HepG2 (cell line): ENCODE data around the gene ECHS1. TPM values are rescaled to one million over a fixed set of nuclear protein-coding genes. Genes with fewer than 3 reads are reported as not detected.

Experiments used
- ARHGAP35 ChIP-seq: sonication (generic); formaldehyde crosslinking; IDR thresholded peaks from 2 replicates; pipeline ENCODE4 v1.9.0; 2022; ENCODE audit warnings: mild to moderate bottlenecking, inconsistent platforms, moderate library complexity, missing genetic modification reagents, borderline replicate concordance
- HMGA1 ChIP-seq: sonication (generic); formaldehyde crosslinking; conservative IDR thresholded peaks from 2 replicates; pipeline ENCODE4 v1.4.0; 2020; ENCODE audit warnings: missing genetic modification reagents
- PCBP1 ChIP-seq: fragments of 200-400 bp; formaldehyde crosslinking; IDR thresholded peaks from 2 replicates; pipeline ENCODE4 v1.6.1; 2017; ENCODE audit warnings: mild to moderate bottlenecking, low read depth, low read length, borderline replicate concordance
- SOX6 ChIP-seq, 2 experiments: fragments of 450-650 bp in 1 of 2; sonication (generic) in 1 of 2; formaldehyde crosslinking in 1 of 2; IDR thresholded peaks; 2 replicates each; pipeline versions ENCODE4 v1.4.0 to v1.6.1; 2017 to 2020; ENCODE audit warnings: antibody characterized with exemption in 1 of 2, mild to moderate bottlenecking in 1 of 2, missing genetic modification reagents in 1 of 2
- TEAD3 ChIP-seq: optimal IDR thresholded peaks from 2 replicates; pipeline ENCODE3; 2016; ENCODE audit warnings: borderline replicate concordance
- THRA ChIP-seq: sonication (generic); formaldehyde crosslinking; IDR thresholded peaks from 2 replicates; pipeline ENCODE4 v1.4.0; 2020; ENCODE audit warnings: missing genetic modification reagents, borderline replicate concordance
- ZBTB40 ChIP-seq, 2 experiments: fragments of 450-650 bp in 1 of 2; sonication (generic) in 1 of 2; formaldehyde crosslinking in 1 of 2; IDR thresholded peaks; 2 replicates each; pipeline versions ENCODE4 v1.6.1 to v1.8.0; 2016 to 2022; ENCODE audit warnings: antibody characterized with exemption in 1 of 2, mild to moderate bottlenecking in 1 of 2, missing genetic modification reagents in 1 of 2
- ZBTB49 ChIP-seq: sonication (generic); formaldehyde crosslinking; IDR thresholded peaks from 2 replicates; pipeline ENCODE4 v1.4.0; 2020; ENCODE audit warnings: missing genetic modification reagents, borderline replicate concordance
- ZMAT3 ChIP-seq: sonication (generic); formaldehyde crosslinking; conservative IDR thresholded peaks from 2 replicates; pipeline ENCODE4 v1.7.0; 2021; ENCODE audit warnings: missing genetic modification reagents
- ZNF17 ChIP-seq: sonication (generic); formaldehyde crosslinking; IDR thresholded peaks from 2 replicates; pipeline ENCODE4 v1.5.0; 2020; ENCODE audit warnings: mild to moderate bottlenecking, missing genetic modification reagents
- ZNF451 ChIP-seq: sonication (generic); formaldehyde crosslinking; IDR thresholded peaks from 2 replicates; pipeline ENCODE4 v1.5.0; 2020; ENCODE audit warnings: mild to moderate bottlenecking, missing genetic modification reagents
- ZNF678 ChIP-seq: sonication (generic); formaldehyde crosslinking; IDR thresholded peaks from 2 replicates; pipeline ENCODE4 v1.4.0; 2020; ENCODE audit warnings: mild to moderate bottlenecking, missing genetic modification reagents
- ZNF691 ChIP-seq: sonication (generic); formaldehyde crosslinking; IDR thresholded peaks from 2 replicates; pipeline ENCODE4 v1.4.0; 2020; ENCODE audit warnings: missing genetic modification reagents, low read depth, mild to moderate bottlenecking, borderline replicate concordance
- ZSCAN22 ChIP-seq: sonication (generic); formaldehyde crosslinking; IDR thresholded peaks from 2 replicates; pipeline ENCODE4 v1.4.0; 2020; ENCODE audit warnings: mild to moderate bottlenecking, missing genetic modification reagents
- polyA plus RNA-seq, 8 experiments: library from polyadenylated mRNA; depleted of rRNA in 3 of 8; stranded (reverse) in 7 of 8; unstranded in 1 of 8; fragments of >200 nt; fragmentation: Illumina TruSeq in 4 of 8; extraction: Trizol in 4 of 8; gene quantifications; 2 replicates each; pipeline versions ENCODE4 v1.2.1 to v1.2.3, GENCODE V29; 2011 to 2016; ENCODE audit warnings: low read depth in 4 of 8, missing spikeins in 1 of 8, mixed read lengths in 1 of 8; ENCODE audit not compliant: insufficient read depth in 1 of 8
- total RNA-seq, 5 experiments: library from RNA; depleted of rRNA; stranded (reverse); fragments of >200 nt; fragmentation: Illumina TruSeq; extraction: Trizol; gene quantifications; 2 replicates each; pipeline ENCODE4 v1.2.3, GENCODE V29; 2016; ENCODE audit warnings: low read depth in 1 of 5

Gene ECHS1
- total and polyA plus RNA-seq, 2 of the 13 experiments (the other 11 are each of a cell fraction or from before 2014, with no cell fraction given) = 32.7 to 195 TPM

DNA sequence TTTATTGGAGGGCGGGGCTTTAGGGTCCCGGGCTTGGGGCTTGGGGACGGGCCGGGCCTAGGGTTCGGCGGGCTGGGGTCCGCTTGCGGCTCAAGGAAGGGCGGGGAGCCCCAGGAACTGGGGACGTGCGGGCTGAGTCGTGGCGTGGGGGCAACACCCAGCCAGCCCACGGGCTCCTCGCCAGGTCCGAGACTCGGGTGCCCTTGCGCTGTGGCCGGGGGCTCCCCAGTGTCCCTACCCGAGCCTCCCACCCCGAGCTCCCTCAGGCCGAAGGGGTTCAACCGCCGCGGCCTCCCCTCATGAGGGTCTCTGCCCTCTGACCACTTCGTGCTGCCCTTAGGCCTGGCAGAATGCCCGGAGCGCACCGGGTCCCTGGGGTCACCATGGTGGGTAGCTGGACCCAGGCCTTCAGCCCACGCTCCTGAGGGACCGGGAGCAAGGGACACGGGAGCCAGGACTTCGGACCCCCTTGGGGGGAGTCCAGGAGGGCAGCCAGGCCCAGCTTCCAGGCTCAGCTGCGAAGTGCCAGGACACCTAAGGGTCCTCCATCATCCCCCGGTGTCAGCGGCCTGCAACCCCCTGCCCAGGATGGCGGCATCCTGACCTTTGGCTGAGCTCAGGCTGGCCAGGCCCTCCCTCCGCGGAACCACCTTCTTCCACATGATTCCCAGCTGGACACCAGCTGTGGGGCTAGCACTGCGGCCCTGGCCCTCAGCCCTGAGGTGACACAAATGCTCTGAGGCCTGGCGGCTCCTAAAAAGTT is 14.8 kb downstream of the ECHS1 start (continued):
- TF ChIP-seq ZBTB49 (CRISPR knock-in tag) (no peak), HMGA1 (CRISPR knock-in tag) (no peak), ZNF17 (CRISPR knock-in tag) (no peak), ZNF691 (CRISPR knock-in tag) (no peak; the same call in 1 of the 2 replicates), ZSCAN22 (CRISPR knock-in tag) (no peak), ZNF451 (CRISPR knock-in tag) (no peak), SOX6 (IDR thresholded peaks at IDR 0.05) (no peak), SOX6 (CRISPR knock-in tag; IDR thresholded peaks at IDR 0.05) (peak; percentile 65), ZNF678 (CRISPR knock-in tag) (0 out of 2 replicates have a peak, but pooled peaks have one; percentile 30), ARHGAP35 (CRISPR knock-in tag) (0 out of 2 replicates have a peak, but pooled peaks have one; percentile 42), THRA (CRISPR knock-in tag) (no peak), TEAD3 (CRISPR knock-in tag) (peak; percentile 21), ZMAT3 (CRISPR knock-in tag) (0 out of 2 replicates have a peak, but pooled peaks have one; percentile 27), PCBP1 (no peak), ZBTB40 (IDR thresholded peaks at IDR 0.05) (no peak), ZBTB40 (CRISPR knock-in tag; IDR thresholded peaks at IDR 0.05) (no peak; the same call in none of the 2 replicates)
